GM10248 (cell line): Measurements from ENCODE around the gene MSMP.

Source experiments
- CTCF ChIA-PET: fragments of 300-600 bp; sonication (Branson Sonifier 250); formaldehyde crosslinking; extraction: SDS; loops from one replicate; lab custom pipeline; 2021; ENCODE audit warnings: antibody characterized with exemption; lab: Yijun Ruan, JAX
- POLR2A ChIA-PET: fragments of 350-650 bp; sonication (Branson Sonifier 250); formaldehyde crosslinking; extraction: SDS; loops from one replicate; lab custom pipeline; 2020; ENCODE audit warnings: antibody characterized with exemption; lab: Yijun Ruan, JAX
- DNase-seq: peaks from one replicate; pipeline ENCODE4 v3.0.0; 2012; ENCODE audit errors: extremely low spot score
- TF ChIP-seq, protein P1 (sequence below): IDR thresholded peaks from 2 replicates; pipeline ENCODE4 v1.5.1; 2012; ENCODE audit warnings: mild to moderate bottlenecking, low read depth; ENCODE audit errors: extremely low read depth, missing control alignments, control extremely low read depth

Gene MSMP

GRCh38 chr9:35708146-35708545 lies 45.9 kb downstream of the MSMP start:
- TF ChIP-seq, protein P1, sequence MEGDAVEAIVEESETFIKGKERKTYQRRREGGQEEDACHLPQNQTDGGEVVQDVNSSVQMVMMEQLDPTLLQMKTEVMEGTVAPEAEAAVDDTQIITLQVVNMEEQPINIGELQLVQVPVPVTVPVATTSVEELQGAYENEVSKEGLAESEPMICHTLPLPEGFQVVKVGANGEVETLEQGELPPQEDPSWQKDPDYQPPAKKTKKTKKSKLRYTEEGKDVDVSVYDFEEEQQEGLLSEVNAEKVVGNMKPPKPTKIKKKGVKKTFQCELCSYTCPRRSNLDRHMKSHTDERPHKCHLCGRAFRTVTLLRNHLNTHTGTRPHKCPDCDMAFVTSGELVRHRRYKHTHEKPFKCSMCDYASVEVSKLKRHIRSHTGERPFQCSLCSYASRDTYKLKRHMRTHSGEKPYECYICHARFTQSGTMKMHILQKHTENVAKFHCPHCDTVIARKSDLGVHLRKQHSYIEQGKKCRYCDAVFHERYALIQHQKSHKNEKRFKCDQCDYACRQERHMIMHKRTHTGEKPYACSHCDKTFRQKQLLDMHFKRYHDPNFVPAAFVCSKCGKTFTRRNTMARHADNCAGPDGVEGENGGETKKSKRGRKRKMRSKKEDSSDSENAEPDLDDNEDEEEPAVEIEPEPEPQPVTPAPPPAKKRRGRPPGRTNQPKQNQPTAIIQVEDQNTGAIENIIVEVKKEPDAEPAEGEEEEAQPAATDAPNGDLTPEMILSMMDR, result no peak
- CTCF ChIA-PET, result interaction anchor here (1.0 to 19.1 kb wide), 4 partner anchors 12 to 61 kb away, joined by 3 to 224 read pairs (median 6); no protein-coding TSS in a partner anchor

GRCh38 chr9:35706951-35707350 lies 47.1 kb downstream of the MSMP start:
- ChIA-PET POLR2A (no interaction called here), CTCF (interaction anchor here (1.1 to 19.1 kb wide), 3 partner anchors 11 to 48 kb away, joined by 4 to 224 read pairs (median 8); no protein-coding TSS in a partner anchor)

More at GRCh38 chr9:35708146-35708545, 45.9 kb downstream of the MSMP start:
- POLR2A ChIA-PET, result interaction anchor here (0.6 to 1.1 kb wide), 2 partner anchors 9 to 92 kb away, joined by 3 to 11 read pairs; no protein-coding TSS in a partner anchor
- no peak for DNase-seq

GRCh38 chr9:35705836-35706430 lies 48.1 kb downstream of the MSMP start:
- ChIA-PET POLR2A (no interaction called here), CTCF (interaction anchor here (1.1 to 19.1 kb wide), 6 partner anchors 9 to 47 kb away, joined by 3 to 224 read pairs (median 4); no protein-coding TSS in a partner anchor)
- DNase-seq, result no peak
- TF ChIP-seq, protein P1, result no peak

More at GRCh38 chr9:35706951-35707350, 47.1 kb downstream of the MSMP start:
- no peak for DNase-seq
- TF ChIP-seq, protein P1, result no peak

DNA sequence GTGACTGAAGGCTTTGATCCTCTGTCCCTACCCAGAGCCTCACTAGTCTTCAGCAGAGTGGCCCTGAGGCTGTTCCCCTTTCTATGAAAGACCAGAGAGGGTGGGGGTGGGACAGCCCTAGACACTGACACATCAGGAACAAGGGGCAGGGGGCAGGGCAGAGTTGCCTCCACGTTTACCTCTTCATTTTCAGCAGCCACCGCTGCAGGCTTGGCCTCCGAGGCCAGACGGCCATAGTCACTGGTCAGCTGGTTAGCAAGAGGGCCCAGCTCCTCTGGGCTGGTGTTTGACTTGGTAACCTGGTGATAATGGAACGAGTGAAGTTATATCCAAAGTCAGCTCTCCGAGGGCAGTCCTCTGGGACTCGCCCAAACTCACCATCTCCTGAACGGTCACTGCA lies 48.7 kb downstream of the MSMP start:
- POLR2A ChIA-PET, result no interaction called here
- no peak for DNase-seq
- TF ChIP-seq, protein P1, result no peak
- CTCF ChIA-PET, result interaction anchor here (1.0 to 19.1 kb wide), 6 partner anchors 9 to 41 kb away, joined by 3 to 224 read pairs (median 4); partner anchors contain the start of gene ARHGEF39

DNA sequence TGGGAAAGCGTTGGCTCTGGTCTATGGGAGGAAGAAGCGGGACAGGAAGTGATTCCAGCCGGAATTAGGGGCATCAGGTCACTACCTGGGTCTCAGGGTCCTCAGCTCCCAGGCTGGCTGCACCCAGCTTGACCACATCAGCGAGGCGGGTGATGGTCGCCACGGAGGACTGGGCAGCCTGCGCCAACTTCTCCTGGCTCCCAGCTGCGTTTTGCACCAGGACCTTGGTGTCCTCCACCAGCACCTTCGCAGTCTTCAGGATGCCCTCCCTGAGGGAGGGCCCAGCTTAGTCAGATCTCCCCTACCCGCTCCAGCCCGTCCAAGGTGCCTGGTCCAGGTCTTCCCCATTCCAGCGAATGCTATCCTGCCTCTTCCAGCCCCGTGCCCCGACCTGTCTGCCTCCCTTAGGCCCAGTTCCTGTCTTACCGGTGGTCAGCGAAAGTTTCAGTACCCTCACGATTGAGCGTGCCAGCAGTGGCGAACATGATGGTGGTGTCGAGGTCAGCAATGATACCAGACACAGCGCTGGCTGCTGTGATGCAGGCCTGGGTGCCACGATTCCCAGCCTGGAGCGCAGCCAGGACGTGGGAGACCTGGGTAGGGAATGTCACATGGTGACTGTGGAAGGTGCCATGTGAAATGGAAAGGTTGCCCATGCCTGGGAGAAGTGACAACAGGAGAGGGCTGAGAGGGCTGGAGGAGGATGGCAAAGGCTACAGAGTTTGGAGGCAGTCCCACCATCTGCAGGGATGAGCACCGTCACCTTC lies 50.0 kb downstream of the MSMP start:
- TF ChIP-seq, protein P1, result no peak
- ChIA-PET CTCF (interaction anchor here (1.6 to 19.1 kb wide), 4 partner anchors 8 to 57 kb away, joined by 3 to 224 read pairs (median 6); no protein-coding TSS in a partner anchor), POLR2A (no interaction called here)
- DNase-seq, result no peak
